GM13976 (cell line): ENCODE measurements around the gene PEX12.
"Not testable (repeated sequence)": the region's sequence is repeated elsewhere in the genome, so short reads cannot be mapped to it uniquely, and the experiment has no call there.

Source experiments
- DNase-seq: peaks from one replicate; pipeline ENCODE4 v3.0.0; 2012; ENCODE audit warnings: low spot score
- CTCF ChIP-seq: IDR thresholded peaks from 2 replicates; pipeline ENCODE4 v1.5.1; 2012; ENCODE audit warnings: borderline replicate concordance, mild to moderate bottlenecking; ENCODE audit not compliant: insufficient read depth; ENCODE audit errors: extremely low read depth, missing control alignments, control extremely low read depth
- in situ Hi-C: fragments of 300-500 bp; cut with MboI; formaldehyde crosslinking; loops from one replicate; pipeline ENCODE4 v1.12.0; 2022; ENCODE audit warnings: low sequenced_read_pairs, mixed read lengths, inconsistent platforms; ENCODE audit not compliant: unreplicated experiment

Gene PEX12

GRCh38 chr17:35531160-35531559, 47.2 kb downstream of the PEX12 start:
- no peak for TF ChIP-seq CTCF
- DNase-seq = no peak
- in situ Hi-C loops = loop anchor here (10.0 kb wide), 1 partner anchor 216 kb away; no protein-coding TSS in a partner anchor

GRCh38 chr17:35529866-35530265, 48.5 kb downstream of the PEX12 start:
- in situ Hi-C loops = loop anchor here (10.0 kb wide), 1 partner anchor 215 kb away; no protein-coding TSS in a partner anchor
- DNase-seq = no peak
- no peak for TF ChIP-seq CTCF

- in situ Hi-C loops, DNase-seq: not testable (repeated sequence)
Measured at GRCh38 chr17:35529326-35529725, 49.0 kb downstream of the PEX12 start.
